Panc1 (cell line): ENCODE measurements around the gene HSBP1L1. TPM values are rescaled to one million over a fixed set of nuclear protein-coding genes. Genes with fewer than 3 reads are reported as not detected.

Experiments
- ATAC-seq: fragments of 200-7000 bp; cut with Tn5 transposase; 2 replicates; pipeline ENCODE4 v1.9.1; 2020; ENCODE audit warnings: mild to moderate bottlenecking, moderate library complexity
- BruUV-seq: library from RNA; stranded (reverse); fragments of 400-500 nt; replicated peaks from 2 replicates; lab custom pipeline; 2021; lab: Mats Ljungman, UMichigan
- CTCF ChIA-PET: fragments of 300-600 bp; sonication (Branson Sonifier 250); formaldehyde crosslinking; loops from one replicate; lab custom pipeline; 2022; ENCODE audit warnings: antibody characterized with exemption; lab: Charles Lee
- POLR2A ChIA-PET: fragments of 300-600 bp; sonication (Branson Sonifier 250); formaldehyde crosslinking; loops from one replicate; lab custom pipeline; 2022; ENCODE audit warnings: antibody characterized with exemption; lab: Charles Lee
- DNase-seq: peaks from one replicate; pipeline ENCODE4 v3.0.0-alpha.2; 2010; ENCODE audit warnings: low read depth, low spot score
- H3K27ac ChIP-seq: 2 replicates; pipeline ENCODE4 v1.5.1; 2011; ENCODE audit warnings: mild to moderate bottlenecking, low read length, inconsistent platforms
- H3K27me3 ChIP-seq: fragments of 200-500 bp; sonication (Bioruptor generic); 2 replicates; pipeline ENCODE4 v1.6.0; 2014; ENCODE audit warnings: low read length, inconsistent platforms; ENCODE audit not compliant: control insufficient read depth, insufficient read depth
- H3K36me3 ChIP-seq: fragments of 200-500 bp; sonication (Bioruptor generic); 2 replicates; pipeline ENCODE4 v1.5.1; 2014; ENCODE audit warnings: inconsistent platforms, mild to moderate bottlenecking, low read length, moderate library complexity; ENCODE audit not compliant: control insufficient read depth, insufficient read depth
- H3K4me1 ChIP-seq: 2 replicates; pipeline ENCODE4 v1.5.1; 2011; ENCODE audit warnings: inconsistent platforms, mild to moderate bottlenecking, low read length, moderate library complexity; ENCODE audit not compliant: control insufficient read depth, insufficient read depth
- H3K4me3 ChIP-seq, 2 experiments: 2 replicates each; pipeline ENCODE4 v1.5.1; 2011 to 2012; ENCODE audit warnings: low read depth in 2 of 2, low read length in 2 of 2, mild to moderate bottlenecking in 2 of 2, inconsistent platforms in 1 of 2, moderate library complexity in 1 of 2
- H3K9me3 ChIP-seq: fragments of 200-500 bp; sonication (Bioruptor generic); 2 replicates; pipeline ENCODE4 v1.5.1; 2014; ENCODE audit warnings: low read depth, mild to moderate bottlenecking, inconsistent platforms, low read length, moderate library complexity; ENCODE audit not compliant: control insufficient read depth, insufficient read depth
- POLR2AphosphoS5 ChIP-seq: IDR thresholded peaks from 2 replicates; pipeline ENCODE4 v1.6.1; 2012; ENCODE audit warnings: mild to moderate bottlenecking, low read depth, low read length, moderate library complexity
- REST ChIP-seq, 2 experiments: IDR thresholded peaks; 2 replicates each; pipeline ENCODE4 v1.6.1; 2011 to 2012; ENCODE audit warnings: low read depth in 2 of 2, control low read depth in 1 of 2, low read length in 1 of 2, mild to moderate bottlenecking in 1 of 2, moderate library complexity in 1 of 2; ENCODE audit not compliant: insufficient read depth in 1 of 2
- SIN3A ChIP-seq: IDR thresholded peaks from 2 replicates; pipeline ENCODE4 v1.6.1; 2012; ENCODE audit warnings: low read depth, mild to moderate bottlenecking, low read length, moderate library complexity, borderline replicate concordance; ENCODE audit not compliant: insufficient read depth
- TCF7L2 ChIP-seq: IDR thresholded peaks from 2 replicates; pipeline ENCODE4 v1.6.1; 2011; ENCODE audit warnings: mild to moderate bottlenecking, low read depth, low read length, inconsistent platforms
- in situ Hi-C: cut with HindIII; loops from 2 replicates; pipeline ENCODE4 v1.10.0; 2016; ENCODE audit warnings: low sequenced_read_pairs, low pct_unique_long_range_greater_than_20kb
- intact Hi-C: fragments of 100-400 bp; cut with micrococcal nuclease; formaldehyde crosslinking; loops from one replicate; pipeline ENCODE4 v1.10.0; 2022; ENCODE audit not compliant: unreplicated experiment
- total RNA-seq: library from RNA; stranded (reverse); gene quantifications from one replicate; pipeline ENCODE4 v1.2.1, GENCODE V29; 2021; ENCODE audit not compliant: unreplicated experiment
- TF ChIP-seq, protein P1 (sequence below): fragments of 450-650 bp; IDR thresholded peaks from 2 replicates; pipeline ENCODE4 v1.5.1; 2017; ENCODE audit warnings: mild to moderate bottlenecking

The HSBP1L1 gene
- total RNA-seq, 1 experiment from 2014 or later = 45.4 TPM

DNA sequence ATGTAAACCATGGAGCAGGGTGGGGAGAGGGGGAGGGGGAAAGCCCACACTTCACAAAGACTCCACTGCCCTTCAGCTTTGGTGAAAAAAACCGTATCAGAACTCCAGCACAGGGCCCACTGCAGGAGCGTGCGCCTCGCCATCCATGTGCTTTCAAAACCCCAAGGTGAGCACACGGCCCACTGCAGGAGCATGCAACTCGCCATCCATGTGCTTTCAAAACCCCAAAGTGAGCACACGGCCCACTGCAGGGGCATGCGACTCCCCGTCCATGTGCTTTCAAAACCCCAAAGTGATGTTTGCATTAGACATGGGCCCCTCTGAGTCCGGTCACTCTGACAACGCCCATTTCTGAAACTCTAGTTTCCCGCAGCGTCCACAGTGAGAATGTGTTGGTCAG, 16.1 kb downstream of the HSBP1L1 start:
- in situ Hi-C loops (no loop called here), intact Hi-C loops (no loop called here)
- H3K9me3 ChIP-seq = no peaks in the 10 kb centered on the region
- ChIA-PET POLR2A (no interaction called here), CTCF (no interaction called here)
- H3K27me3 ChIP-seq = no peaks in the 10 kb centered on the region
- H3K4me3 ChIP-seq = no peak overlapping the region
- no peak for ATAC-seq
- TF ChIP-seq POLR2AphosphoS5 = no peak
- TF ChIP-seq REST (IDR thresholded peaks at IDR 0.05; ENCODE audit: insufficient read depth in 1 of 2, low read depth in 2 of 2, low read length in 1 of 2) = no peak
- TF ChIP-seq, protein P1, sequence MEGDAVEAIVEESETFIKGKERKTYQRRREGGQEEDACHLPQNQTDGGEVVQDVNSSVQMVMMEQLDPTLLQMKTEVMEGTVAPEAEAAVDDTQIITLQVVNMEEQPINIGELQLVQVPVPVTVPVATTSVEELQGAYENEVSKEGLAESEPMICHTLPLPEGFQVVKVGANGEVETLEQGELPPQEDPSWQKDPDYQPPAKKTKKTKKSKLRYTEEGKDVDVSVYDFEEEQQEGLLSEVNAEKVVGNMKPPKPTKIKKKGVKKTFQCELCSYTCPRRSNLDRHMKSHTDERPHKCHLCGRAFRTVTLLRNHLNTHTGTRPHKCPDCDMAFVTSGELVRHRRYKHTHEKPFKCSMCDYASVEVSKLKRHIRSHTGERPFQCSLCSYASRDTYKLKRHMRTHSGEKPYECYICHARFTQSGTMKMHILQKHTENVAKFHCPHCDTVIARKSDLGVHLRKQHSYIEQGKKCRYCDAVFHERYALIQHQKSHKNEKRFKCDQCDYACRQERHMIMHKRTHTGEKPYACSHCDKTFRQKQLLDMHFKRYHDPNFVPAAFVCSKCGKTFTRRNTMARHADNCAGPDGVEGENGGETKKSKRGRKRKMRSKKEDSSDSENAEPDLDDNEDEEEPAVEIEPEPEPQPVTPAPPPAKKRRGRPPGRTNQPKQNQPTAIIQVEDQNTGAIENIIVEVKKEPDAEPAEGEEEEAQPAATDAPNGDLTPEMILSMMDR = no peak
- no peak for TF ChIP-seq SIN3A
- TF ChIP-seq TCF7L2 = no peak
- no peak overlapping the region for H3K27ac ChIP-seq
- 0 out of 2 replicates have a peak, but pooled peaks cover 3% of the 10 kb centered on the region for H3K36me3 ChIP-seq
- no peak for DNase-seq
- no TSS peak for BruUV-seq
- H3K4me1 ChIP-seq = peaks cover 23% of the 10 kb centered on the region

GRCh38 chr18:79982736-79983135, 18.3 kb downstream of the HSBP1L1 start:
- ChIA-PET POLR2A (no interaction called here), CTCF (no interaction called here)
- Histone ChIP-seq H3K27me3 (no peaks in the 10 kb centered on the region), H3K4me1 (peaks cover 27% of the 10 kb centered on the region), H3K27ac (no peak overlapping the region), H3K36me3 (peaks cover 10% of the 10 kb centered on the region), H3K4me3 (no peak overlapping the region), H3K9me3 (no peaks in the 10 kb centered on the region)
- DNase-seq = no peak
- BruUV-seq = no TSS peak
- in situ Hi-C loops (no loop called here), intact Hi-C loops (no loop called here)
- TF ChIP-seq POLR2AphosphoS5 (no peak), REST (IDR thresholded peaks at IDR 0.05; ENCODE audit: insufficient read depth in 1 of 2, low read depth in 2 of 2, low read length in 1 of 2) (no peak)
- ATAC-seq = no peak
